CD4-positive, alpha-beta T cell treated with Interleukin-6 for 4 hours (primary cell): ENCODE results near the gene ARMC9.
"Not testable (repeated sequence)": the region's sequence is repeated elsewhere in the genome, so short reads cannot be mapped to it uniquely, and the experiment has no call there.

ENCODE experiments used
- DNase-seq: peaks from one replicate; pipeline ENCODE4 v3.0.0-alpha.2; 2020; ENCODE audit warnings: mixed read lengths

The ARMC9 gene

GRCh38 chr2:231245249-231246094 is 47.0 kb downstream of the ARMC9 start:
- DNase-seq = no peak

- no peak for DNase-seq
Measured at GRCh38 chr2:231246171-231246842, 47.9 kb downstream of the ARMC9 start.

- no peak for DNase-seq
Measured at GRCh38 chr2:231250146-231250545, 51.7 kb downstream of the ARMC9 start.

- DNase-seq = no peak
Measured at GRCh38 chr2:231250698-231251097, 52.3 kb downstream of the ARMC9 start.

- not testable (repeated sequence) for DNase-seq
Measured at GRCh38 chr2:231253292-231253691, 54.9 kb downstream of the ARMC9 start.

GRCh38 chr2:231256494-231256893 is 58.1 kb downstream of the ARMC9 start:
- DNase-seq = no peak

- no peak for DNase-seq
Measured at GRCh38 chr2:231257763-231258162, 59.3 kb downstream of the ARMC9 start.

- no peak for DNase-seq
Measured at GRCh38 chr2:231258701-231259100, 60.3 kb downstream of the ARMC9 start.

GRCh38 chr2:231259104-231259503 is 60.7 kb downstream of the ARMC9 start:
- no peak for DNase-seq

- no peak for DNase-seq
Measured at GRCh38 chr2:231260442-231261208, 62.2 kb downstream of the ARMC9 start.

- DNase-seq = no peak
Measured at GRCh38 chr2:231263118-231263831, 64.8 kb downstream of the ARMC9 start.

GRCh38 chr2:231270221-231271114 is 72.0 kb downstream of the ARMC9 start:
- DNase-seq = no peak

- no peak for DNase-seq
Measured at GRCh38 chr2:231272991-231273390, 74.6 kb downstream of the ARMC9 start.

GRCh38 chr2:231276987-231277386 is 78.6 kb downstream of the ARMC9 start:
- DNase-seq = no peak

- DNase-seq = no peak
Measured at GRCh38 chr2:231277962-231278361, 79.5 kb downstream of the ARMC9 start.

GRCh38 chr2:231278868-231279267 is 80.4 kb downstream of the ARMC9 start:
- DNase-seq = no peak

- DNase-seq = no peak
Measured at GRCh38 chr2:231280846-231281245, 82.4 kb downstream of the ARMC9 start.

- no peak for DNase-seq
Measured at GRCh38 chr2:231284296-231284695, 85.9 kb downstream of the ARMC9 start.

GRCh38 chr2:231286964-231287363 is 88.5 kb downstream of the ARMC9 start:
- no peak for DNase-seq

- no peak for DNase-seq
Measured at GRCh38 chr2:231287696-231288095, 89.3 kb downstream of the ARMC9 start.

- no peak for DNase-seq
Measured at GRCh38 chr2:231288590-231288989, 90.2 kb downstream of the ARMC9 start.
